Endothelial cell of umbilical vein (primary cell): ENCODE results near the gene HCN1.

Experiments used
- FOS ChIP-seq: IDR thresholded peaks from 2 replicates; pipeline ENCODE4 v1.6.1; 2011; ENCODE audit warnings: mild to moderate bottlenecking, low read length, moderate library complexity, borderline replicate concordance; ENCODE audit not compliant: insufficient read depth
- TF ChIP-seq, protein P1 (sequence below), 2 donors: IDR thresholded peaks; 1 replicate in 1 of 2; 2 replicates in 1 of 2; pipeline ENCODE4 v1.5.1; 2011; ENCODE audit warnings: low read length in 2 of 2, mild to moderate bottlenecking in 2 of 2, moderate library complexity in 2 of 2, control low read depth in 1 of 2, inconsistent platforms in 1 of 2, low read depth in 1 of 2; ENCODE audit not compliant: insufficient read depth in 1 of 2; ENCODE audit errors: extremely low read depth in 1 of 2

- TF ChIP-seq, protein P1, sequence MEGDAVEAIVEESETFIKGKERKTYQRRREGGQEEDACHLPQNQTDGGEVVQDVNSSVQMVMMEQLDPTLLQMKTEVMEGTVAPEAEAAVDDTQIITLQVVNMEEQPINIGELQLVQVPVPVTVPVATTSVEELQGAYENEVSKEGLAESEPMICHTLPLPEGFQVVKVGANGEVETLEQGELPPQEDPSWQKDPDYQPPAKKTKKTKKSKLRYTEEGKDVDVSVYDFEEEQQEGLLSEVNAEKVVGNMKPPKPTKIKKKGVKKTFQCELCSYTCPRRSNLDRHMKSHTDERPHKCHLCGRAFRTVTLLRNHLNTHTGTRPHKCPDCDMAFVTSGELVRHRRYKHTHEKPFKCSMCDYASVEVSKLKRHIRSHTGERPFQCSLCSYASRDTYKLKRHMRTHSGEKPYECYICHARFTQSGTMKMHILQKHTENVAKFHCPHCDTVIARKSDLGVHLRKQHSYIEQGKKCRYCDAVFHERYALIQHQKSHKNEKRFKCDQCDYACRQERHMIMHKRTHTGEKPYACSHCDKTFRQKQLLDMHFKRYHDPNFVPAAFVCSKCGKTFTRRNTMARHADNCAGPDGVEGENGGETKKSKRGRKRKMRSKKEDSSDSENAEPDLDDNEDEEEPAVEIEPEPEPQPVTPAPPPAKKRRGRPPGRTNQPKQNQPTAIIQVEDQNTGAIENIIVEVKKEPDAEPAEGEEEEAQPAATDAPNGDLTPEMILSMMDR (IDR thresholded peaks at IDR 0.05; ENCODE audit: extremely low read depth in 1 of 2, insufficient read depth in 1 of 2, low read depth in 1 of 2, low read length in 2 of 2): no peak
- no peak for TF ChIP-seq FOS
Observed at GRCh38 chr5:45741110-45741509, 44.9 kb upstream of the HCN1 start.
